Testis (tissue), 2 donors: ENCODE results near the gene SYMPK.

ENCODE experiments used
- CTCF ChIP-seq, 3 experiments: fragments of 450-650 bp in 2 of 3; fragments of 200-600 bp in 1 of 3; sonication (generic) in 1 of 3; IDR thresholded peaks; one replicate each; pipeline ENCODE4 v1.5.1; 2016 to 2019; ENCODE audit warnings: antibody characterized with exemption in 3 of 3, mild to moderate bottlenecking in 2 of 3, moderate library complexity in 1 of 3
- POLR2A ChIP-seq: fragments of 450-650 bp; IDR thresholded peaks from one replicate; pipeline ENCODE4 v1.6.1; 2017; ENCODE audit warnings: antibody characterized with exemption, mild to moderate bottlenecking, moderate library complexity

- TF ChIP-seq POLR2A, result no peak
- no peak for TF ChIP-seq CTCF (IDR thresholded peaks at IDR 0.05)
Measured at GRCh38 chr19:45821570-45821969, 41.4 kb downstream of the SYMPK start.
